Muscle layer of duodenum (tissue), 2 donors: Measurements from ENCODE around the gene TPGS1.

Experiments
- H3K27ac ChIP-seq: one replicate; pipeline ENCODE4 v1.7.0; 2013; ENCODE audit warnings: mild to moderate bottlenecking, low read length
- H3K27me3 ChIP-seq: one replicate; pipeline ENCODE4 v1.7.0; 2013; ENCODE audit warnings: low read depth, mild to moderate bottlenecking, control low read depth, low read length
- H3K36me3 ChIP-seq, 2 donors: one replicate each; pipeline ENCODE4 v1.7.0; 2013; ENCODE audit warnings: low read length in 2 of 2, control low read depth in 1 of 2, mild to moderate bottlenecking in 1 of 2; ENCODE audit not compliant: insufficient read depth in 2 of 2, control insufficient read depth in 1 of 2
- H3K4me1 ChIP-seq, 2 donors: one replicate each; pipeline ENCODE4 v1.7.0; 2013; ENCODE audit warnings: low read length in 2 of 2, mild to moderate bottlenecking in 2 of 2, control low read depth in 1 of 2, moderate library complexity in 1 of 2; ENCODE audit not compliant: insufficient read depth in 2 of 2, control insufficient read depth in 1 of 2
- H3K4me3 ChIP-seq, 2 donors: one replicate each; pipeline ENCODE4 v1.7.0; 2013; ENCODE audit warnings: low read length in 2 of 2, low read depth in 1 of 2, mild to moderate bottlenecking in 1 of 2
- H3K9me3 ChIP-seq, 2 donors: one replicate each; pipeline ENCODE4 v1.7.0; 2013; ENCODE audit warnings: low read length in 2 of 2, control low read depth in 1 of 2, mild to moderate bottlenecking in 1 of 2; ENCODE audit not compliant: control insufficient read depth in 1 of 2
- donor health status: healthy.

The TPGS1 gene

GRCh38 chr19:539429-540030 is 32.2 kb downstream of the TPGS1 start:
- no peak overlapping the region for H3K4me3 ChIP-seq
- H3K36me3 ChIP-seq, result peaks cover 4 to 59% of the 10 kb centered on the region in 2 donors

GRCh38 chr19:540867-541637 is 33.8 kb downstream of the TPGS1 start:
- Histone ChIP-seq H3K9me3 (no peaks in the 10 kb centered on the region), H3K36me3 (peaks cover 4 to 56% of the 10 kb centered on the region in 2 donors), H3K4me3 (no peak overlapping the region), H3K27ac (no peak overlapping the region), H3K27me3 (no peaks in the 10 kb centered on the region), H3K4me1 (no peaks in the 10 kb centered on the region)

More at GRCh38 chr19:539429-540030, 32.2 kb downstream of the TPGS1 start:
- H3K9me3 ChIP-seq, result no peaks in the 10 kb centered on the region
- no peaks in the 10 kb centered on the region for H3K27me3 ChIP-seq
- peaks cover 0 to 10% of the 10 kb centered on the region in 2 donors for H3K4me1 ChIP-seq
- H3K27ac ChIP-seq, result no peak overlapping the region

- H3K27ac ChIP-seq, result no peak overlapping the region
- H3K4me1 ChIP-seq, result no peaks in the 10 kb centered on the region
- H3K9me3 ChIP-seq, result no peaks in the 10 kb centered on the region
- peaks cover 4 to 49% of the 10 kb centered on the region in 2 donors for H3K36me3 ChIP-seq
- H3K4me3 ChIP-seq, result no peak overlapping the region
- no peaks in the 10 kb centered on the region for H3K27me3 ChIP-seq
Measured at GRCh38 chr19:541699-542098, 34.4 kb downstream of the TPGS1 start.

GRCh38 chr19:542173-542866 is 35.0 kb downstream of the TPGS1 start:
- H3K27me3 ChIP-seq, result no peaks in the 10 kb centered on the region
- H3K4me1 ChIP-seq, result no peaks in the 10 kb centered on the region
- peaks cover 4 to 43% of the 10 kb centered on the region in 2 donors for H3K36me3 ChIP-seq
- H3K9me3 ChIP-seq, result no peaks in the 10 kb centered on the region
- no peak overlapping the region for H3K4me3 ChIP-seq
- no peak overlapping the region for H3K27ac ChIP-seq

GRCh38 chr19:543910-544608 is 36.8 kb downstream of the TPGS1 start, which contains the start of gene GZMM:
Gene GZMM, plus strand, starts transcription at chr19:544053. Its CDS starts 19 bp downstream, at chr19:544072.
- Histone ChIP-seq H3K36me3 (peaks cover 4 to 29% of the 10 kb centered on the region in 2 donors), H3K27me3 (no peaks in the 10 kb centered on the region), H3K4me3 (no peak within 1 kb of the TSS), H3K27ac (no peak within 1 kb of the TSS), H3K9me3 (no peaks in the 10 kb centered on the region), H3K4me1 (no peaks in the 10 kb centered on the region)

GRCh38 chr19:547117-547516 is 39.8 kb downstream of the TPGS1 start:
- Histone ChIP-seq H3K27ac (no peak overlapping the region), H3K36me3 (peaks cover 0 to 6% of the 10 kb centered on the region in 2 donors), H3K9me3 (no peaks in the 10 kb centered on the region), H3K4me1 (no peaks in the 10 kb centered on the region), H3K27me3 (no peaks in the 10 kb centered on the region), H3K4me3 (no peak overlapping the region)

GRCh38 chr19:547836-548720 is 40.8 kb downstream of the TPGS1 start:
- Histone ChIP-seq H3K27me3 (no peaks in the 10 kb centered on the region), H3K27ac (no peak overlapping the region), H3K4me1 (no peaks in the 10 kb centered on the region), H3K36me3 (no peaks in the 10 kb centered on the region), H3K9me3 (no peaks in the 10 kb centered on the region), H3K4me3 (no peak overlapping the region)

GRCh38 chr19:548886-549830 is 41.9 kb downstream of the TPGS1 start:
- Histone ChIP-seq H3K4me3 (no peak overlapping the region), H3K4me1 (no peaks in the 10 kb centered on the region), H3K36me3 (no peaks in the 10 kb centered on the region), H3K9me3 (no peaks in the 10 kb centered on the region), H3K27ac (no peak overlapping the region), H3K27me3 (no peaks in the 10 kb centered on the region)

GRCh38 chr19:554817-555216 is 47.5 kb downstream of the TPGS1 start:
- H3K27ac ChIP-seq, result no peak overlapping the region
- H3K4me1 ChIP-seq, result peaks cover 0 to 8% of the 10 kb centered on the region in 2 donors

GRCh38 chr19:555474-555808 is 48.1 kb downstream of the TPGS1 start:
- Histone ChIP-seq H3K4me3 (no peak overlapping the region), H3K36me3 (no peaks in the 10 kb centered on the region), H3K4me1 (peaks cover 0 to 8% of the 10 kb centered on the region in 2 donors), H3K9me3 (no peaks in the 10 kb centered on the region), H3K27me3 (no peaks in the 10 kb centered on the region), H3K27ac (no peak overlapping the region)

More at GRCh38 chr19:554817-555216, 47.5 kb downstream of the TPGS1 start:
- no peaks in the 10 kb centered on the region for H3K36me3 ChIP-seq
- H3K9me3 ChIP-seq, result no peaks in the 10 kb centered on the region
- no peak overlapping the region for H3K4me3 ChIP-seq
- no peaks in the 10 kb centered on the region for H3K27me3 ChIP-seq
